ENCODE measurements around the gene STPG1.
A peak's percentile ranks its signal among the peaks of the same experiment; 100 is the strongest.
"Not testable (repeated sequence)": the region's sequence is repeated elsewhere in the genome, so short reads cannot be mapped to it uniquely, and the experiment has no call there.

STPG1 gene

GRCh38 chr1:24413350-24414163 lies at the start of gene STPG1:
Gene STPG1 (minus strand): TSS chr1:24413782. CDS start chr1:24401388, 12,394 bp downstream.
- peak; percentile 55 for DNase-seq (ENCODE audit: low read depth)

- not testable (repeated sequence) for DNase-seq (ENCODE audit: low read depth)
Measured at GRCh38 chr1:24462128-24462527, 48.5 kb upstream of the STPG1 start.

- DNase-seq (ENCODE audit: low read depth): no peak
Measured at GRCh38 chr1:24459551-24460266, 46.1 kb upstream of the STPG1 start.

- DNase-seq (ENCODE audit: low read depth): no peak
Measured at GRCh38 chr1:24457866-24458265, 44.3 kb upstream of the STPG1 start.

- no peak for DNase-seq (ENCODE audit: low read depth)
Measured at GRCh38 chr1:24455272-24455671, 41.7 kb upstream of the STPG1 start.

GRCh38 chr1:24454673-24455072 lies 41.1 kb upstream of the STPG1 start:
- no peak for DNase-seq (ENCODE audit: low read depth)

GRCh38 chr1:24452922-24453485 lies 39.4 kb upstream of the STPG1 start:
- DNase-seq (ENCODE audit: low read depth): no peak

GRCh38 chr1:24451746-24452145 lies 38.2 kb upstream of the STPG1 start:
- no peak for DNase-seq (ENCODE audit: low read depth)

GRCh38 chr1:24450857-24451397 lies 37.3 kb upstream of the STPG1 start:
- DNase-seq (ENCODE audit: low read depth): no peak

GRCh38 chr1:24450316-24450715 lies 36.7 kb upstream of the STPG1 start:
- no peak for DNase-seq (ENCODE audit: low read depth)

- not testable (repeated sequence) for DNase-seq (ENCODE audit: low read depth)
Measured at GRCh38 chr1:24446446-24446845, 32.9 kb upstream of the STPG1 start.

- no peak for DNase-seq (ENCODE audit: low read depth)
Measured at GRCh38 chr1:24443241-24443656, 29.7 kb upstream of the STPG1 start.

- no peak for DNase-seq (ENCODE audit: low read depth)
Measured at GRCh38 chr1:24442764-24443163, 29.2 kb upstream of the STPG1 start.

GRCh38 chr1:24441996-24442668 lies 28.6 kb upstream of the STPG1 start:
- DNase-seq (ENCODE audit: low read depth): no peak

- no peak for DNase-seq (ENCODE audit: low read depth)
Measured at GRCh38 chr1:24441480-24441879, 27.9 kb upstream of the STPG1 start.

- no peak for DNase-seq (ENCODE audit: low read depth)
Measured at GRCh38 chr1:24440436-24440835, 26.9 kb upstream of the STPG1 start.

- DNase-seq (ENCODE audit: low read depth): no peak
Measured at GRCh38 chr1:24438423-24438901, 24.9 kb upstream of the STPG1 start.

- DNase-seq (ENCODE audit: low read depth): no peak
Measured at GRCh38 chr1:24437631-24438396, 24.2 kb upstream of the STPG1 start.

- no peak for DNase-seq (ENCODE audit: low read depth)
Measured at GRCh38 chr1:24435782-24436365, 22.3 kb upstream of the STPG1 start.

- DNase-seq (ENCODE audit: low read depth): no peak
Measured at GRCh38 chr1:24427545-24427862, 13.9 kb upstream of the STPG1 start.

Measured in stimulated activated CD8-positive, alpha-beta memory T cell treated with anti-CD3 and anti-CD28 coated beads, Interleukin-12 subunit alpha, Interleukin-12 subunit beta, amount 100 ng/mL, for 4 hours (primary cell).